Type B pancreatic cell (in vitro differentiated cells): ENCODE results near the gene SPEF1. TPM values are rescaled to one million over a fixed set of nuclear protein-coding genes. Genes with fewer than 3 reads are reported as not detected.

Experiments
- DNase-seq: peaks from one replicate; pipeline ENCODE4 v3.0.0; 2021; ENCODE audit warnings: mixed read lengths; ENCODE audit not compliant: unreplicated experiment; ENCODE audit errors: extremely low spot score
- H3K27ac Mint-ChIP-seq: 2 replicates; pipeline ENCODE4 v1.8.0; 2021; ENCODE audit warnings: mild to moderate bottlenecking, mixed read lengths
- H3K27me3 Mint-ChIP-seq: 2 replicates; pipeline ENCODE4 v1.8.0; 2021; ENCODE audit warnings: mixed read lengths
- H3K36me3 Mint-ChIP-seq: 2 replicates; pipeline ENCODE4 v1.8.0; 2021; ENCODE audit warnings: mixed read lengths
- H3K4me1 Mint-ChIP-seq: one replicate; pipeline ENCODE4 v1.8.0; 2021; ENCODE audit warnings: mixed read lengths; ENCODE audit not compliant: unreplicated experiment
- H3K4me3 Mint-ChIP-seq: 2 replicates; pipeline ENCODE4 v1.8.0; 2021; ENCODE audit warnings: mild to moderate bottlenecking, mixed read lengths
- H3K9me3 Mint-ChIP-seq: 2 replicates; pipeline ENCODE4 v1.8.0; 2021; ENCODE audit warnings: mixed read lengths
- total RNA-seq: library from RNA; stranded (reverse); gene quantifications from 2 replicates; pipeline ENCODE4 v1.2.1, GENCODE V29; 2021; ENCODE audit warnings: low replicate concordance
- TF ChIP-seq, protein P1 (sequence below): fragments of 200-600 bp; sonication (generic); conservative IDR thresholded peaks from 2 replicates; pipeline ENCODE4 v1.5.0; 2021; ENCODE audit warnings: antibody characterized with exemption, mild to moderate bottlenecking

SPEF1 gene
- total RNA-seq, 1 donor from 2014 or later = 3.0 TPM

DNA sequence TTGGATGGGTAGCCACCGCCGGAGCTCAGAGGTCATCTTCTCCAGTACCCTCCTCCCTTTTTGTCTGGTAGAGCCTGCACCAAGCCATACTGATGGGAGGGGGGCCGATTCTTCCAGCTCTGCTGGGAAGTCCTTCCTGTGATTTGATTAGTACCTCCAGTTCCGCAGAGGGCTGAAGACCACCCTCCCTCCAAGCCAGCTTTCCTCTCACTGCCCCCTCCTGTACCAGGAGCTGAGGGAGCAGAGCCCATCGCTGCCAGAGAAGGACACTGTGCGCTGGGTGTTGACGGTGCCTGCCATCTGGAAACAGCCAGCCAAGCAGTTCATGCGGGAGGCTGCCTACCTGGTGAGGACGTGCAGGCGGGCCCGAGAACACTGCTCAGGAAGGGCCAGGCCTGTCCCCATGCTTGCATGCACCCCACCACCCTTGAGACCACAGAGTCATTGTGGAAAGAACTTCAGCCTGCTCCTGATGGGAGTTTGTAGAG, 35.5 kb downstream of the SPEF1 start:
- no peaks in the 10 kb centered on the region for H3K9me3 Mint-ChIP-seq
- DNase-seq = no peak
- no peak overlapping the region for H3K4me3 Mint-ChIP-seq
- H3K36me3 Mint-ChIP-seq = no peaks in the 10 kb centered on the region
- peaks cover 57% of the 10 kb centered on the region for H3K27me3 Mint-ChIP-seq
- TF ChIP-seq, protein P1, sequence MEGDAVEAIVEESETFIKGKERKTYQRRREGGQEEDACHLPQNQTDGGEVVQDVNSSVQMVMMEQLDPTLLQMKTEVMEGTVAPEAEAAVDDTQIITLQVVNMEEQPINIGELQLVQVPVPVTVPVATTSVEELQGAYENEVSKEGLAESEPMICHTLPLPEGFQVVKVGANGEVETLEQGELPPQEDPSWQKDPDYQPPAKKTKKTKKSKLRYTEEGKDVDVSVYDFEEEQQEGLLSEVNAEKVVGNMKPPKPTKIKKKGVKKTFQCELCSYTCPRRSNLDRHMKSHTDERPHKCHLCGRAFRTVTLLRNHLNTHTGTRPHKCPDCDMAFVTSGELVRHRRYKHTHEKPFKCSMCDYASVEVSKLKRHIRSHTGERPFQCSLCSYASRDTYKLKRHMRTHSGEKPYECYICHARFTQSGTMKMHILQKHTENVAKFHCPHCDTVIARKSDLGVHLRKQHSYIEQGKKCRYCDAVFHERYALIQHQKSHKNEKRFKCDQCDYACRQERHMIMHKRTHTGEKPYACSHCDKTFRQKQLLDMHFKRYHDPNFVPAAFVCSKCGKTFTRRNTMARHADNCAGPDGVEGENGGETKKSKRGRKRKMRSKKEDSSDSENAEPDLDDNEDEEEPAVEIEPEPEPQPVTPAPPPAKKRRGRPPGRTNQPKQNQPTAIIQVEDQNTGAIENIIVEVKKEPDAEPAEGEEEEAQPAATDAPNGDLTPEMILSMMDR = no peak
- no peaks in the 10 kb centered on the region for H3K4me1 Mint-ChIP-seq
- no peak overlapping the region for H3K27ac Mint-ChIP-seq

DNA sequence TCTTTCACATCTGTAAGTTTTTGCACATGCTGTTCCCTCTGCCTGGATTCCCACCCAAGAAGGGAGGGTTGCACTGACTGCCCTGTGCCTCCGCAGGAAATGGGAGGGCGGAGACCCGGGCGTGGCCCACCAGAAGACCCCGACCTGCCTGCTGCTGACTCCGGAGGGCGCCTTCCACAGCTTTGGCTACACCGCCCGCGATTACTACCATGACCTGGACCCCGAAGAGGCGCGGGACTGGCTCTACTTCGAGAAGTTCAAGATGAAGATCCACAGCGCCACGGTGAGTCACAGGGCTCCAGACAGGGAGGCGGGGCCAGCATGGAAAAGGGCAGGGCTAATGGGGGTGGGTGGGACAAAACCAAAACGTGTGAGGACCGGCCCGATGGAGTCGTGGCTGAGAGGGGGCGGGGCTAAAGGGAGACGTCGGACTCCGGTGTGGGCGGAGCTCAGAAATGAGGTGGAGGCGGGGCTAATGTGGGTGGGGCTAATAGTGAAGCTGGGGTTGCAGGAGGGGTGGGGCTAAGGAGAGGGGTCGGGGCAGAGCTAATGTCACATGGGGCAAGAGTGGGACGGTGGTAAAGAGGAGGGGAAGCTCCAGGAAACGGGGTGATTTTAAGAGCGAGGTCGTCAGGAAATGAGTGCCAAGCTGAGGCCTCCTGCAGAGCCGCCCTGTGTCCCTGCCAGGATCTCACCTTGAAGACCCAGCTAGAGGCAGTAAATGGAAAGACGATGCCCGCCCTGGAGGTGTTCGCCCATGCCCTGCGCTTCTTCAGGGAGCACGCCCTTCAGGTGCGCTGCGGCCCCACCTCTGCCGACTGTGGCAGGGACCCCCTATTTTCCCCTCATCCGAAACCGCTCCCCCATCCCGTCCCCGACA, 36.2 kb downstream of the SPEF1 start:
- H3K36me3 Mint-ChIP-seq = no peaks in the 10 kb centered on the region
- peak overlapping the region; percentile 77 for H3K4me3 Mint-ChIP-seq
- H3K27ac Mint-ChIP-seq = peak overlapping the region; percentile 67
- H3K9me3 Mint-ChIP-seq = no peaks in the 10 kb centered on the region
- DNase-seq = no peak
- peaks cover 51% of the 10 kb centered on the region for H3K27me3 Mint-ChIP-seq
- peaks cover 5% of the 10 kb centered on the region for H3K4me1 Mint-ChIP-seq
- TF ChIP-seq, protein P1 = no peak

DNA sequence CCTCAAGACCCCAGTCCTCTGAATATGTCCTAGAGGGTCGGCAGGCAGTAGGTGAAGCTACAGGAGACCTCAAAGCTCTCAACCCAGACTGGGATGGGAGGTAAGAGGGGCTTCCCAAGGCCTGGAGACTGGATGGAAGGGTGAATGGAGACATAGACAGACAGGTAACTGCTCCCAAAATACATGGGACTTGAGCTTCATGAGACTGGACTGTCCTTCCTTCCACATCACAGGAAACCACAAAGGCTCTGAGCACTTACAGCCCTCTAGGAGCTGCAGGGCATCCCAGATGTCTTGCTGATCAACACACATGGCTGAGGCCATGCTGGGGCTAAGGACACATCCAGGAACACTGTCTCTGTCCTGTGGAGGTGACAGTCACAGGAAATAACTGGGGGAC, 37.2 kb downstream of the SPEF1 start:
- Mint-ChIP-seq H3K27me3 (peaks cover 46% of the 10 kb centered on the region), H3K36me3 (no peaks in the 10 kb centered on the region), H3K4me3 (peak overlapping the region; percentile 34), H3K9me3 (no peaks in the 10 kb centered on the region), H3K27ac (no peak overlapping the region), H3K4me1 (peaks cover 8% of the 10 kb centered on the region)
- no peak for DNase-seq
- TF ChIP-seq, protein P1 = no peak

DNA sequence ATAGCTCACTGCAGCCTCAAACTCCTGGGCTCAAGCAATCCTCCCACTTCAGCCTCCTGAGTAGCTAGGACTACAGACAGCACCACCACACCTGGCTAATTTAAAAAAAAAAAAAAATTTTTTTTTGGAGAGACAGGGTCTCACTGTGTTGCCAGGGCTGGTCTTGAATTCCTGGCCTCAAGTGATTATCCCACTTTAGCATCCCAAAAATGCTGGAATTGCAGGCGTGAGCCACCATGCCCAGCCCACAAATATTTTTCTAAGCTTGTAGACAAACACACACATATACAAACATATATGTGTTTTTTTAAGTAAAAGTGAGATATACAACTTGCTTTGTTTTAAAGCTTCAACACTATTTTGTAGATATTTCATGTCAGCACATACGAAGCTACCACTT, 38.0 kb downstream of the SPEF1 start:
- Mint-ChIP-seq H3K36me3 (no peaks in the 10 kb centered on the region), H3K4me3 (peak overlapping the region; percentile 24), H3K27ac (no peak overlapping the region), H3K27me3 (peaks cover 40% of the 10 kb centered on the region), H3K4me1 (peaks cover 13% of the 10 kb centered on the region), H3K9me3 (no peaks in the 10 kb centered on the region)
- TF ChIP-seq, protein P1 = no peak
- no peak for DNase-seq

DNA sequence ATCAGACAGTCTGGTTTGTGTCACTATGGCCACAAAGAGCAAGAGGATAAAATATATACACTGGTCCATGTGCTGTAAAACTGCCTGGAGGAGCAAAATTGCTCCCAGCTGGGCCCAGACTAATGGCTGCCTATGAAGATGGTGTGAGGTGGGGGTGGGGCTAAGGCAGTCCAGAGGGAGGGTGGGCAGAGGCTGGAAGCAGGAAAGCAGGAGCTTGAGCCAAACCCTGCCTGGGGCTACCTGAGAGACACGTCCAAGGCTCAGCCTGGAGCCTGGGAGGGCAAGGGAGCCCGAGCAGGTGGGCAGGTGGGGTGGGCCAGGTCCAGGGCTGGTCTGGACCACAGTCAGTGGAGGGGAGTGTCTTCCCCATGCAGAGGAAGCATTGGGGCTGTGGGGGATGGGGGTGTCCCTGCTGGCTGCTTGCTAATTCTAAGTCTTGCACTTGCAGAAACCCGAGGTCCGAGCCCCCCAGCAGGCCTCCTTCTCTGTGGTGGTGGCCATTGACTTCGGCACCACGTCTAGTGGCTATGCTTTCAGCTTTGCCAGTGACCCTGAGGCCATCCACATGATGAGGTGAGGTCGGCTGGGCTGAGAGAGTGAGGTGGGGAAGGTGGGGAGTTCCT, 39.3 kb downstream of the SPEF1 start:
- H3K27me3 Mint-ChIP-seq = peaks cover 31% of the 10 kb centered on the region
- TF ChIP-seq, protein P1 = no peak
- DNase-seq = no peak
- no peak overlapping the region for H3K27ac Mint-ChIP-seq
- no peak overlapping the region for H3K4me3 Mint-ChIP-seq
- no peaks in the 10 kb centered on the region for H3K36me3 Mint-ChIP-seq
- H3K4me1 Mint-ChIP-seq = peaks cover 18% of the 10 kb centered on the region
- no peaks in the 10 kb centered on the region for H3K9me3 Mint-ChIP-seq
